PC-3 (cell line): Measurements from ENCODE around the gene SYNJ1.
"Not testable (repeated sequence)": the region's sequence is repeated elsewhere in the genome, so short reads cannot be mapped to it uniquely, and the experiment has no call there.

Experiments
- EZH2 ChIP-seq: fragments of 300-600 bp; sonication (generic); IDR thresholded peaks from one replicate; pipeline ENCODE4 v1.6.1; 2017; ENCODE audit warnings: antibody characterized with exemption, mild to moderate bottlenecking, low read length; ENCODE audit not compliant: unreplicated experiment
- TF ChIP-seq, protein P1 (sequence below): fragments of 300-600 bp; sonication (generic); conservative IDR thresholded peaks from 2 replicates; pipeline ENCODE4 v1.5.1; 2017; ENCODE audit warnings: antibody characterized with exemption, low read depth, mild to moderate bottlenecking, low read length

DNA sequence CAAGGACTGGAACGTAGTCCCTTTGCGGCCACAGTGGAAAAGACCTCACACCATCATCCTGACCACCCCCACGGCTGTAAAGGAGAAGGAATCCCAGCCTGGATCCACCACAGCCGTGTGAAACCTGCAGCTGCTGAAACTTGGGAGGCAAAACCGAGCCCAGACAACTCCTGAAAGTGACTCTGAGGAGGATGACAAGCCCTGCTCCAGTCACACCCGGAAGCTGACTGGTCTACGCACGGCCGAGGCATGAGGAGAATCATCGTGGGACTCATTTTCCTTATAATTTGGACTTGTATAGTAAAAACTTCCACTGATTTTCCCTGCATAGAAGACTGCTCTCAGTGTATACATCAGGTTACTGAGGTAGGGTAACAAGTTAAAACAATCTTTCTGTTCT, 65.8 kb downstream of the SYNJ1 start:
- TF ChIP-seq, protein P1, sequence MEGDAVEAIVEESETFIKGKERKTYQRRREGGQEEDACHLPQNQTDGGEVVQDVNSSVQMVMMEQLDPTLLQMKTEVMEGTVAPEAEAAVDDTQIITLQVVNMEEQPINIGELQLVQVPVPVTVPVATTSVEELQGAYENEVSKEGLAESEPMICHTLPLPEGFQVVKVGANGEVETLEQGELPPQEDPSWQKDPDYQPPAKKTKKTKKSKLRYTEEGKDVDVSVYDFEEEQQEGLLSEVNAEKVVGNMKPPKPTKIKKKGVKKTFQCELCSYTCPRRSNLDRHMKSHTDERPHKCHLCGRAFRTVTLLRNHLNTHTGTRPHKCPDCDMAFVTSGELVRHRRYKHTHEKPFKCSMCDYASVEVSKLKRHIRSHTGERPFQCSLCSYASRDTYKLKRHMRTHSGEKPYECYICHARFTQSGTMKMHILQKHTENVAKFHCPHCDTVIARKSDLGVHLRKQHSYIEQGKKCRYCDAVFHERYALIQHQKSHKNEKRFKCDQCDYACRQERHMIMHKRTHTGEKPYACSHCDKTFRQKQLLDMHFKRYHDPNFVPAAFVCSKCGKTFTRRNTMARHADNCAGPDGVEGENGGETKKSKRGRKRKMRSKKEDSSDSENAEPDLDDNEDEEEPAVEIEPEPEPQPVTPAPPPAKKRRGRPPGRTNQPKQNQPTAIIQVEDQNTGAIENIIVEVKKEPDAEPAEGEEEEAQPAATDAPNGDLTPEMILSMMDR = not testable (repeated sequence)
- TF ChIP-seq EZH2 = not testable (repeated sequence)
